Measurements from ENCODE around the gene DAND5.

DNA sequence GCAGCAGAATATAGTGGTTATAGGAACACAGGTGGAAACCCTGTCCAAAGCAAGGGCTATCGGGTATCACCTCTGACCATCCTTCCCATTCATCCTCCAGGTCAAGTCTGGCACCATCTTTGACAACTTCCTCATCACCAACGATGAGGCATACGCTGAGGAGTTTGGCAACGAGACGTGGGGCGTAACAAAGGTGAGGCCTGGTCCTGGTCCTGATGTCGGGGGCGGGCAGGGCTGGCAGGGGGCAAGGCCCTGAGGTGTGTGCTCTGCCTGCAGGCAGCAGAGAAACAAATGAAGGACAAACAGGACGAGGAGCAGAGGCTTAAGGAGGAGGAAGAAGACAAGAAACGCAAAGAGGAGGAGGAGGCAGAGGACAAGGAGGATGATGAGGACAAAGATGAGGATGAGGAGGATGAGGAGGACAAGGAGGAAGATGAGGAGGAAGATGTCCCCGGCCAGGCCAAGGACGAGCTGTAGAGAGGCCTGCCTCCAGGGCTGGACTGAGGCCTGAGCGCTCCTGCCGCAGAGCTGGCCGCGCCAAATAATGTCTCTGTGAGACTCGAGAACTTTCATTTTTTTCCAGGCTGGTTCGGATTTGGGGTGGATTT lies 25.8 kb upstream of the DAND5 start:
- TF ChIP-seq, protein P1, sequence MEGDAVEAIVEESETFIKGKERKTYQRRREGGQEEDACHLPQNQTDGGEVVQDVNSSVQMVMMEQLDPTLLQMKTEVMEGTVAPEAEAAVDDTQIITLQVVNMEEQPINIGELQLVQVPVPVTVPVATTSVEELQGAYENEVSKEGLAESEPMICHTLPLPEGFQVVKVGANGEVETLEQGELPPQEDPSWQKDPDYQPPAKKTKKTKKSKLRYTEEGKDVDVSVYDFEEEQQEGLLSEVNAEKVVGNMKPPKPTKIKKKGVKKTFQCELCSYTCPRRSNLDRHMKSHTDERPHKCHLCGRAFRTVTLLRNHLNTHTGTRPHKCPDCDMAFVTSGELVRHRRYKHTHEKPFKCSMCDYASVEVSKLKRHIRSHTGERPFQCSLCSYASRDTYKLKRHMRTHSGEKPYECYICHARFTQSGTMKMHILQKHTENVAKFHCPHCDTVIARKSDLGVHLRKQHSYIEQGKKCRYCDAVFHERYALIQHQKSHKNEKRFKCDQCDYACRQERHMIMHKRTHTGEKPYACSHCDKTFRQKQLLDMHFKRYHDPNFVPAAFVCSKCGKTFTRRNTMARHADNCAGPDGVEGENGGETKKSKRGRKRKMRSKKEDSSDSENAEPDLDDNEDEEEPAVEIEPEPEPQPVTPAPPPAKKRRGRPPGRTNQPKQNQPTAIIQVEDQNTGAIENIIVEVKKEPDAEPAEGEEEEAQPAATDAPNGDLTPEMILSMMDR (IDR thresholded peaks at IDR 0.05): no peak
- TF ChIP-seq POLR2A (IDR thresholded peaks at IDR 0.05) (no peak), EP300 (IDR thresholded peaks at IDR 0.05) (no peak), POLR2AphosphoS5 (IDR thresholded peaks at IDR 0.05) (no peak)

Measured in sigmoid colon (tissue), 4 donors.